GM21529 (cell line): ENCODE results near the gene SPAG17.

Experiments
- ATAC-seq: cut with Tn5 transposase; IDR thresholded peaks from one replicate; pipeline ENCODE4 v1.9.1; 2021; ENCODE audit not compliant: unreplicated experiment

Gene SPAG17

DNA sequence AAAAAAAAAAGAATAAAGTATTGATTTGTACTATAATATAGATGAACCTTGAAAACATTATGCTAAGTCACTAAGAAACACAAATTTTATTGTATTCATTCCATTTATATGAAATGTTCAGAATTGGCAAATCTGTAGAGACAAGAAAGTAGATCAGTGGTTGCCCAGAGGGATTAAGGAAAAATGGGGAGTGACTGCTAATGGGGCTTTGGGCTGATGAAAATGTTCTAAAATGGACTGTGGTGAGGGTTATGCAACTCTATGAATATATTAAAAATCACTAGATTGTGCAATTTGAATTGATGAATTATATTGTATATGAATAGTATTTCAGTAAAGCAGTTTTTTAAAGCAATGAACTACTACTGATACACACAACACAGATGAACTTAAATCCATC lies 265.7 kb downstream of the SPAG17 start:
- no peak for ATAC-seq

DNA sequence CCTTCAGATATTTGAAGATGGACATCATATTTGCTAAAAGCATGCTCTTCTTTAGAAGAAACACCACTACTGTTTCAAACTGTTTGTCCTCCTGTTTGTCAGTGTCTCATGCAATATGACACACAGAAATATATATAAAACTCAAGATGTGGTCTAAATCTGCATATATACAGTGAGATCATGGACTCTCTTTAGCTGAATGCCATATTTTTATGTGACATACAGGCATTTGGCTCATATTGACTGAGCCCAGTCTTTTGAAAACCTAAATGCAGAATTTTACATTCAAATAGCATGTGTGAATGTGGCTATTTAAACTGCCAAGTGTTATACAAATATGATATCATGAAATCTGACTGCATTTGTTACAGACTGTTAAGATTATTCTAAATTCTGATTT lies 274.0 kb downstream of the SPAG17 start:
- no peak for ATAC-seq

DNA sequence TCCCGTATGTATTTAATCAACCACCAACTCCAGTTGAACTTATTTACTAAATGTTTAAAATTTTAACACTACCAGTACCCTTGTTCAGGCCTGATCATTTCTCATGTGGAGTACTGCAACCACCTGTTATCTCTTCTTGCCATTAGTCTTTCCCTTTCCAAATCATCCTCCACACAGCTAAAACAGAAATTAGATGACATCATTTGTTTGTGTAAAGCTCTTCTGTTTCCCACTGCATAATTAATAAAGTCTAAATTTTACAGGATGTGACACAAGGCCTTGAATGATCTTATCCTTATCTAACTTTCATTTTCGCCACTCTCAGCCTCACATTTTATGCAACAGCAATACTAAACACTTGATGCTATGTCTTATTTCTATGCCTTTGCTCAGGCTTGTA lies 280.0 kb downstream of the SPAG17 start:
- ATAC-seq: no peak

DNA sequence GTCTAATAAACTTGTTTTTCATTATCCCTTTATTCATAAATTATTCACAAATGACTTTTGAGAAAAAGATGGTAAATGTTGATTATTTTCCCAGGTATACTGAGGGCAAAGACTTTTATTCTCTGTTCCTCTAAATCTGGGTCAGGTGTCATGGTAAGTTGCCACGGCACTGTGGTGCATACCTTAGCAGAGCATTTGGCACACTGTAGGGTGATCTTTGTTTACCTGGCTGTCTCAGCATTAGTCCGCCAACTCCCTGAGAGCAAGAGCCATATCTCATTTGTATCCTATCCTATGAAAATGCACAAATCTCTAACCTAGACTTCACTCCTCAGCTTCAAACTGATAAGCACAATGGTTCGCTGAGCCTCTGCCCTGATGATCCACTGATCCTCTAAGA lies 280.5 kb downstream of the SPAG17 start:
- ATAC-seq: no peak
